Neutrophil (primary cell): ENCODE results near the gene CREBBP.

ENCODE experiments used
- H3K27ac ChIP-seq: fragments of 200-600 bp; sonication (generic); 2 replicates; pipeline ENCODE4 v1.5.1; 2016; ENCODE audit warnings: mild to moderate bottlenecking, moderate library complexity
- H3K27me3 ChIP-seq: fragments of 200-600 bp; sonication (generic); 2 replicates; pipeline ENCODE4 v1.6.0; 2016; ENCODE audit warnings: mild to moderate bottlenecking
- H3K36me3 ChIP-seq: fragments of 200-600 bp; sonication (generic); 2 replicates; pipeline ENCODE4 v1.5.1; 2017
- H3K4me1 ChIP-seq, 2 experiments: fragments of 200-600 bp in 1 of 2; sonication (generic) in 1 of 2; 1 replicate in 1 of 2; 2 replicates in 1 of 2; pipeline versions ENCODE4 v1.5.1 to v1.6.1; 2013 to 2016; ENCODE audit warnings: low read depth in 1 of 2, low read length in 1 of 2, mild to moderate bottlenecking in 1 of 2, moderate library complexity in 1 of 2; ENCODE audit not compliant: control insufficient read depth in 1 of 2, insufficient read depth in 1 of 2
- H3K4me3 ChIP-seq, 2 experiments: fragments of 200-600 bp in 1 of 2; sonication (generic) in 1 of 2; 1 replicate in 1 of 2; 2 replicates in 1 of 2; pipeline ENCODE4 v1.5.1; 2013 to 2016; ENCODE audit warnings: low read depth in 1 of 2, low read length in 1 of 2, mild to moderate bottlenecking in 1 of 2, moderate library complexity in 1 of 2
- H3K9me3 ChIP-seq: fragments of 200-600 bp; sonication (generic); 2 replicates; pipeline ENCODE4 v1.5.1; 2016
- TF ChIP-seq, protein P1 (sequence below): fragments of 200-600 bp; sonication (generic); IDR thresholded peaks from 2 replicates; pipeline ENCODE4 v1.5.1; 2016; ENCODE audit warnings: antibody characterized with exemption

Gene CREBBP

DNA sequence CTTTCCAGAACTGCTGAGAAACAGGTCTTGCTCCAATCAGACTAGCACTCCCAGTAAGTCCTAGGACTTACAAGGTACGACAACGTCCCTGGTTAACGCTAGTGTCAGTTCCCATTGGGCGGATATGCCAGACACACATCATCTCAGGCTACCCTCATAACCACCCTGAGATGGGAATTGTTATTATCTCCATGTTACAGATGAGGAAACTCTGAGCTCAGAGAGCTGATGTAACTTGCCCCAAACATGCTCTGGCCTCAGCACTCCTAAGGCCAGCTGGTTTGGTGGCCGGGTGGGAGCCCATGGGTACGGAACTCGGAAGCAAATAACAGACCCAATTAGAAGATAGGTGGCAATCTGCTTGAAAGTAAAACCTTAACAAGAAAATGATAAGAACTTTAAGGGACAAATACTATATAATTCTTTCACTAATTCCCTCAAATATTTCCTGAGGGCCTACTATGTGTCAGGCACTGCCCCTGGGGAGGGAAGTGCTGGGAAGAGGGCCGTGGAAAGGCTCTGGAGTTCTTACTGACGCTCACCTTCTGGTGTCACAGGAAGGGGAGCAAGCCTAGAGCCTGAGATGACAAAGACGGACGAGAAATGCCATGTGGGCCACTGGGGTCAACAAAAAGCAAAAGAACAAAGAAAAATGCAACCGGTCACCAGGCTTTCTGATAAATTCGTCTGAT lies 6.9 kb downstream of the CREBBP start:
- peak overlapping the region; percentile 32 for H3K27ac ChIP-seq
- no peak overlapping the region for H3K4me3 ChIP-seq
- peaks cover 19% of the 10 kb centered on the region for H3K36me3 ChIP-seq
- H3K4me1 ChIP-seq: peaks cover 82 to 86% of the 10 kb centered on the region in 2 experiments
- no peaks in the 10 kb centered on the region for H3K27me3 ChIP-seq
- no peaks in the 10 kb centered on the region for H3K9me3 ChIP-seq
- TF ChIP-seq, protein P1, sequence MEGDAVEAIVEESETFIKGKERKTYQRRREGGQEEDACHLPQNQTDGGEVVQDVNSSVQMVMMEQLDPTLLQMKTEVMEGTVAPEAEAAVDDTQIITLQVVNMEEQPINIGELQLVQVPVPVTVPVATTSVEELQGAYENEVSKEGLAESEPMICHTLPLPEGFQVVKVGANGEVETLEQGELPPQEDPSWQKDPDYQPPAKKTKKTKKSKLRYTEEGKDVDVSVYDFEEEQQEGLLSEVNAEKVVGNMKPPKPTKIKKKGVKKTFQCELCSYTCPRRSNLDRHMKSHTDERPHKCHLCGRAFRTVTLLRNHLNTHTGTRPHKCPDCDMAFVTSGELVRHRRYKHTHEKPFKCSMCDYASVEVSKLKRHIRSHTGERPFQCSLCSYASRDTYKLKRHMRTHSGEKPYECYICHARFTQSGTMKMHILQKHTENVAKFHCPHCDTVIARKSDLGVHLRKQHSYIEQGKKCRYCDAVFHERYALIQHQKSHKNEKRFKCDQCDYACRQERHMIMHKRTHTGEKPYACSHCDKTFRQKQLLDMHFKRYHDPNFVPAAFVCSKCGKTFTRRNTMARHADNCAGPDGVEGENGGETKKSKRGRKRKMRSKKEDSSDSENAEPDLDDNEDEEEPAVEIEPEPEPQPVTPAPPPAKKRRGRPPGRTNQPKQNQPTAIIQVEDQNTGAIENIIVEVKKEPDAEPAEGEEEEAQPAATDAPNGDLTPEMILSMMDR: no peak

DNA sequence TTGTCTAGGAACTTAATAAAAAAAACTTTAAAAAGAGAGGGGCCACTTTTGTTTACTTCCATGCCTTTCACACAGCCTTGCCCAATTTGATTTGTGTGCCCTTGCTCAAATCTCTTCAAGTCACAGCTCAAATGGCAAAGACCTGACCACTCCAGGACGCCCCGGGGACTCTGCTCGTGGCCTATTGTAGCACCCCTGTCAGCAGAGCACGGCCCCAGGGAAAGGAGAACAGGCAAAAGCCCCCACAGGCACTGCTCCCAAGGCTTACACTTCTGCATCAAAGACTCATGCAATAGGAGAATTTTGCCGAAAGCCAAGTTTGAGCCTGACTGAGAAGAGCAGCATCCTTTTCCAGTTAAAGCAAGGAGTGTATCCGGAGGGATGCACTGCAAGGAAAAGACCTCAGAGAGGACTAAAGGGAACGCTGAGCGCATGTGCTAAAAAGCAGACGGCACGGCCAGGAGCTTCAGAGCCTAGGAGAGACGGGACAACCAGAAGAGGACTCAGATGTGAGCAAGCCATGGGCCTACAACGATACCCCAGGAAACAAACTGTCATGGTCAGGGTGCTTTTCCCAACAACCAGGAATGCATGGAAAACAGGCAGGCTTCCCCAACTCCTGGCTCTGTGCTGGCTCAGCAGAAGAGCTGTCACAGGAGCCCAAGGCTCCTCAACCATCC lies 8.2 kb downstream of the CREBBP start:
- H3K4me3 ChIP-seq: no peak overlapping the region
- peak overlapping the region; percentile 45 for H3K27ac ChIP-seq

DNA sequence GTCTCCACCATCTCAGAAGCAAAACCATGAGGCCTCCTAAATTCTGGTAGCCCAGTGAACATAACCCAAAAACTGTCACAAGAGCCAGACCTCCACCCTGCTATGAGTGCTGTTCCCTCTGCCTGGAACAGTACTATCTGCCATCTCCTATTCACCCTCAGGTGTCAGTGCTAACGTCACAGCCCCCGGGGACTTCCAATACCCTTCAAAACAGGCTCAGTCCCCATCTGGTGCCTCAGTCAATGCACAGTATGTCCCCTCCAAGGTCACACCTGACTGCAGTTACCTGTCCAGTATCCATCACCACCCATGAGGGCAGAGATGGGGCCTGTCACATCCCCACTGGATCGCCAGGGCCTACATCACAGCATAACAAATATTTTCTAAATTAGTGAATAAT lies 11.5 kb downstream of the CREBBP start:
- H3K36me3 ChIP-seq: peaks cover 7% of the 10 kb centered on the region
- no peak overlapping the region for H3K4me3 ChIP-seq
- TF ChIP-seq, protein P1: no peak
- no peaks in the 10 kb centered on the region for H3K27me3 ChIP-seq
- peaks cover 58 to 83% of the 10 kb centered on the region in 2 experiments for H3K4me1 ChIP-seq
- peak overlapping the region; percentile 53 for H3K27ac ChIP-seq
- no peaks in the 10 kb centered on the region for H3K9me3 ChIP-seq

More for the DNA sequence above, 8.2 kb downstream of the CREBBP start:
- H3K9me3 ChIP-seq: no peaks in the 10 kb centered on the region
- peaks cover 77 to 84% of the 10 kb centered on the region in 2 experiments for H3K4me1 ChIP-seq
- peaks cover 12% of the 10 kb centered on the region for H3K36me3 ChIP-seq
- H3K27me3 ChIP-seq: no peaks in the 10 kb centered on the region
- TF ChIP-seq, protein P1: no peak

DNA sequence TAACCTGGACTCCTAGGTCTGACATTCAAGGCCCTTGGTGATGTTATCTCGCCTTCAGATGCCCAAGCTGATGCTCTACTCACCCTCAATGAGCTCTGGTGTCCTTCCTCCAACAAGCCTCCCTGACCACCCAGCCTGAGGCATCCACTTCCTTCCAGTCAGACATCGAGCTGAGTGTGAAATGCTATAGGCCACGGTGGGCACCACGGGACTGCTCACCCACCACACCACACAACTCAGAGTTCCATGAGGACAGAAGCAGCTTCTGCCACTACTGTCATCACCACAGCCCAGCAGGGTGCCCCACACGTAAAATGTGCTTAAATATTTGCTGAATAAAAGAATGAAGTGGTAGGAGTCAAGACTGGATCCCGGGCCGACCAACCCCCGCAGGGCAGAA lies 12.0 kb downstream of the CREBBP start:
- Histone ChIP-seq H3K27ac (peak overlapping the region; percentile 53), H3K9me3 (no peaks in the 10 kb centered on the region), H3K27me3 (no peaks in the 10 kb centered on the region), H3K36me3 (peaks cover 11% of the 10 kb centered on the region), H3K4me1 (peaks cover 58 to 83% of the 10 kb centered on the region in 2 experiments), H3K4me3 (no peak overlapping the region)
- TF ChIP-seq, protein P1: no peak

DNA sequence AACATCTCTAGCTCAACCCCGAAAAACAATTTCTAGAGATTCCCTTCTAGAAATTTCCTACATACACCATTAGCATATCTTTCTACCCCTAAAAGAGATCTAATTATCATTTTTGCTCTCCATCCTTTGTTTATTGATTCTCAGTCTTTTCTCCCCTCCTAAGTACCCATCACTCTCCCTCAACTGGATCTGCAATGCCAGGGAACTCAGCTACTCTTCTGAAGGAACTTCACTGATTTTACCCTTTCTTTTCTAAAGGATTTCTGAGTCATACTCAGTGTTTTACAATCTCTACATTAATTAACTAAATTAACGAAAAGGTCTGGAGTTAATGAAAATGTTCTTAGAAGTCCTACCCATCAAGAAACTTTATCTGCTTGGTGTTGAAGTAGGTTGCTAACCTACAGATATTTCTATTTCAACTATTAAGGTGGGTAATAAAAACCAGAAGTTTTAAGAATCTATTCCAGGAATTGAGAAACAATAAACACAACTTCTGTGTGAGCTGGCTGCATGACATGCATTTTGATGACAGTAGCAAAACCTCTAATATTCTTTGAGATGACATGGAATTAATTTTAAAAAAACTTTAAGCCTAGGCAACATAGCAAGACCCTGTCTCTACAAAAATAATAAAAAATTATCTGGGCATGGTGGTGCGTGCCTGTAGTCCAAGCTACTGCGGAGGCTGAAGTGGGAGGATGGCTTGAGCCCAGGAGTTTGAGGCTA lies 13.6 kb downstream of the CREBBP start:
- Histone ChIP-seq H3K27ac (peak overlapping the region; percentile 12), H3K36me3 (peaks cover 11% of the 10 kb centered on the region), H3K27me3 (no peaks in the 10 kb centered on the region), H3K4me1 (peaks cover 59 to 84% of the 10 kb centered on the region in 2 experiments), H3K9me3 (no peaks in the 10 kb centered on the region), H3K4me3 (no peak overlapping the region)
- TF ChIP-seq, protein P1: no peak
